GM18870 (cell line): ENCODE results near the gene PACS1.

Experiments
- ATAC-seq: cut with Tn5 transposase; IDR thresholded peaks from one replicate; pipeline ENCODE4 v1.9.1; 2021; ENCODE audit warnings: moderate library complexity; ENCODE audit not compliant: unreplicated experiment

PACS1 gene

DNA sequence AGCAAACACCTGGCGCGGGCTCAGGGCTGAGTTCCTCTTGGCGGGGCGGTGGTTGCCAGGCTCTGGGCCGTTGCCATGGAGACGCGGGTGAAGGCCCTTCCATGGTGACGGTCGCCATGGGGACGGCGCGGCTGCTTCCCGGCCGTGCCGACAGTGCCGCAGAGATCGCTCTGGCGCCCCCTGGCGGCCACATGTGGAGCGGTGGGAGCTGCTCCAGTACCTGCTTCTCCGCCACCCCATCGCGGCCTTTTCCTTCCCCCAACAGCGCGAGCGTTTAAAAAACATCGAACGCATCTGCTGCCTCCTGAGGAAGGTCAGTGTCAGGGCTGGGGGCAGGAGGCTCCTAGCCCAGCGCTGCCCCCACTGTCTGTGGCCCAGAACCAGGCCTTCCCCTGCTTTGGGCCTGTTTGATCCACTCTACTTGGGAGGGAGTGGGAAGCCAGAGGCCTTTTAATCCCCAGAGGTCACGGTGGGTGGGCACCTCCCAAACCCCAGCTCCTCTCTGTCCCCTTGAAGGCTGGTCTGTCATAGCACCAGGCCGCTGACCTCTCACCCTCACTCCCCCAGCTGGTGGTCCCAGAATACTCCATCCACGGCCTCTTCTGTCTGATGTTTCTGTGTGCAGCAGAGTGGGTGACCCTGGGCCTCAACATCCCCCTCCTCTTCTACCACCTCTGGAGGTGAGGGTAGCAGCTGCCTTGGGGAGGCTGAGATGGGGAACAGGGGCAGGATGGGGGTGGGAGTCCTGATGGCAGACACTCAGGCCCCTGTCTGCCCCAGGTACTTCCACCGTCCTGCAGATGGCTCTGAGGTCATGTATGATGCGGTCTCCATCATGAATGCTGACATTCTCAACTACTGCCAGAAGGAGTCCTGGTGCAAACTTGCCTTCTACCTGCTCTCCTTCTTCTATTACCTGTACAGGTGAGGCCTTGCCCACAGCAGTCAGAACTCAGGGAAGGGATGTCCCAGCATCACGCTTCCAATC lies 212.7 kb downstream of the PACS1 start:
- ATAC-seq: peak; percentile 67

DNA sequence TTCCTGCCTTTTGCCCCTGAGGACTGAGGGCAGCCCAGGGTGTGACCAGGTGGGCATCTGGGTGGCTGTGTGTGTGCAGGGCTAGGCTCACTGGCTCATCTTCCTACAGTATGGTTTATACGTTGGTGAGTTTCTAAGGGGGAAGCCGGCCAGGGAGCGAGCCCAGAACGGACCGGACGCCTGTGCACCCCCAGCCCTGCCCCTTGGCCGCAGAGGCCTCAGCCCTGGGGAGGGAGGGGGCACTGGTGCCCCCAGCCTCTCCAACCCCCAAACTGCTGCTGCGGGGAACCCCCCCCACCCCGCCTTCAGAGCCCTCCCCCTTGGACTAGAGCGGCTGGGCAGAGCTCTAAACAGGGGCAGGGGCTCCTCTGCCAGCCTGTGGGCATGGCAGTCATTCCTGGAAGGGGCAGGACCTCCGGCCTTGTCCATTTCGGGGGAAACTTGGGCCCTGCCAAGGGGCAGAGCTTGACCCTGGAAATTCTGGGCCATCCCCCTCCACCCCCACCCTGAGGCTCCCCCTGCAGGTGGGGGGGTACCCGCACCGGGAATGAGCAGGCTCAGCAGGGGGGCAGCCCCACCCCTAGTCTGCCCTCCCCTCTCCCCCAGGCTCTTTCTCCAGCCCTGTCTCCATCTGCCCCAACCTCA lies 213.5 kb downstream of the PACS1 start:
- no peak for ATAC-seq

DNA sequence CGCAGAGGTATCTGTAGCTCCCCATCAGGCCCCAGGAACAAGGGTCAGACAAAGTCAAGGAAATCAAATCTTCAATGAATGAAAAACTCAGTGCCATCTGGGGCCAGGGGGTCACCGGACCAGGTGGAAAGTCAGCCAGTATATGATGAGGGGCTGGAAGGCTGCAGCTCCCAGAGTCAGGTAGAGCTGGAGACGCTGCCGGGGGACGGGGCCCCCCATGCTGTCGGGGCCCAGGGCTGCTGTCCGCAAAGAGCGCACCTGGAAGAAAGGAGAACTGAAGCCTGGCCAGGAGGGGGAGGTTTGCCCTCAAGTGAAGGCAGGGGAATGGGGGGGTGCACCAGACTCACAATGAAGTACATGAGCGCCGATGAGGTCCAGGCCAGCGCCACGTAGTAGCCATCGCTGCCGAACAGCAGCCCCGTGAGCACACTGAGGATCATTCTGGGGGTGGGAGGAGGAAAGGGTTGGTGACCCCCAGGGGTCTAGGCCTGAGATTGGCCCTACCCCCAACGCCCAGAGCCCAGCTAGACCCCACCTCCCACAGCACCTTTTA lies 214.5 kb downstream of the PACS1 start:
- no peak for ATAC-seq

DNA sequence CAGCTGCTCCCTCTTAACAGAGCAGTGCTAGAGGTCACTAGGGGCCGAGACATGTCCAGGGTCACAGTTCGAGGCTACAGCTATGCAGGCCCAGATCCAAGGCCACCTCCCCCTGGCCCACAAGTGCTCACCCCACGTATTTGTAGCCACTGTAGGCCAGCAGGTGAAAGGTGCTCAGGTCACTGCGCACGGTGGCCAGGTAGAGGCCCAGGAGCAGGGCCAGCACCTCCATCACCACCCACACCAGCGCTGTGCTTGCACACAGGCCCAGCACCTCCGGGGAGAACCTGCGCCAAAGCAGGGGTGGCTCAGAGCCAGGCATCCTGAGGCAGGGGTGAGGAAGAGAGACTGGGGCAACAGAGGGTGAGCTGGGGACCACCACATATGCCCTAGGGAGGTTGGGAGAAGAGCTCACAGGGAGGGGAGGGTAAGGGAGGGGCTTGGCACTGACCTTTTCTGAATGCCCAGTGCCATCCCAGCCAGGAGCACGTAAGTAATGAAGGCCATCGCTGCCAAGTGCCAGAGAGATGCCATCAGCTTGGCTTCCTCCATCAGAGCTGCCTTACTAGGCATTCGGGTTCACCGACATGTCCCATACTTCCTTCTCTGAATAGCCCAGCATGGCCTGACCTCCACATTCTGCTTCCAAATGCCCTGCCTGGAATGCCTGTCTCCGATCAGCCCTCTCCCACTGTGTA lies 215.3 kb downstream of the PACS1 start:
- ATAC-seq: no peak

DNA sequence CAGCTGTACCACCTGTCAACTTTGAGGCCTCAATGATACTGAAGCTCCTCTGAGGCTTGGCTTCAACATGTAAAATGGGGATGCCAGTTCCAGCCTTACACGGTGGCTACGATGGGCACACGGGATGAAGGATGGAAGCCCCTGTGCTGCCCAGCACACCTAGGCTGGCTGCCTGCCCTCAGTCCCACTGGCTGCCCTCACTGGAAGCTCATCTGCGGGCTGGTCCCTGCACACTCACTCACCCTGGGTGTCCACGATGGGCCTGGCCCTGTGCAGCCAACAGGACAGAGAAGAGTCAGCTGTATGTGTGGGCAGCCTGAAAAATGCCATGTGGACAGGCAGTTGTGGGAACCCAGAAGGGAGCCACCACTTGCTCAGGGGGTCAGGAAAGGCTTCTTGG lies 216.6 kb downstream of the PACS1 start:
- ATAC-seq: no peak

DNA sequence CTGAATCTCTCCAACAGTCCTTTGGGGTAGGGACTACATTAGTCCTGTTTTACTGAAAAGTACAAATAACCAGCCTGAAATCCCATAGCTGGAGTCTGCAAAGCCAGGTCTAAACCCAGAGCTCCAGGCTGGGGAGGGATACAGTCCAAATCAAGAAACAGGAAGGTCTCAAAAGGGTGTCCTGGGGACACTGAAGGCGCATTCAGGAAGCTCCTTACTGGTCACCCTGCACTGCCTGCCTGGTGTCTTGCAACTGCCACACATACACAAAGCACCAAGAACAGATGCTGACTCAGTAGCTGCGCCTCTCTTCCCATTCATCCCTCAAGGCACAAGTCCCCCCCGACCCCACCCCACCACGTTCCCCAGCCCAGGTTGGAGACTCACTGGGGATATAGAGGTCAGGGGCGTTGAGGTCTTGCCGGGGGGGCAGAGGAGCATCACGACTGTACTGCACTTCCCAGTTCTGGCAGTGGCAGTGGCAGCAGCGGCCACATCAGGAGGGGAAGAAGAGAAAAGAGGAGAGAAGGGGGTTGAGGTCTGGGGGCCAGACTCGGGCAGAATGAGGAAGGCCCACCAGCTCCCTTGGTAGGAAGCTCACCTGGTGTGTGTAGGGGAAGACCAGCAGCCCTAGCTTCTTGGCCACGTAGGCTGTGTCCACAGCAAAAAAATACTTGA lies 217.3 kb downstream of the PACS1 start:
- no peak for ATAC-seq

DNA sequence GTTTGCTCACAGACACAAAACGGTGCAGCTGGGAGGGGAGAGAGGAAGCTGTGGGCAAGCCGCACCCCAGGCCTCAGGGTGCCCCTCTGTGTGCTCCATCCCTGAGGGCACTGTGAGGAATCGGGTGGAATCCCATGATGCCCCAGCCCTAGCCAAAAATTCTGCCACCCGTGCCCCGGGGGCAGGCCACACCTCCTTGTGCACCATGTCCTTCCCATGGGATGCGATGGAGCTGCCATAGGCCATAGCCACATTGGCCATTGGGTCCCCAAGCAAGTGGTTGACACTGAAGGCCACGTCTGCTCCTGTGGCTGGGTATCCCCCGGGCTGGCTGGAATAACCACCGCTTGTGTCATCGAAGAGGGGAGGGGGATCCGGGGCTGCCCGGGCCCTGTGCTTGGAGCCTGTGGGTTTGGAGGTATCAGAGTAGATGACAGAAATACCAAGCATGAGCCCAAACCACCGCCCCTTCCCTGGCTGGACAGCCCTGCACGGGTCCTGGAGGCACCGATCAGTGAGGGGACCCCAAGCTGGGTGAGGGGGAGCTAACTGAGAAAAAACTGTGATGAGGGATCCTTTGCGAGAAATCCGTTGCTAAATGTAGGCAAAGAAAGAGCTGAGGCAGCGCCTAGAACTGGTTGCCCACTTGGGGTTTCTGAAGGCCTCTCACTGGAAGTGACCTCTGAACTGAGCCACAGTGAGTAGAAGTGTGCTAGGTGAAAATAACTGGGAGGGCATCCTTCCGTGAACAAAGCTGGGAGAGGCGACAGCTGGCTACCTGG lies 218.0 kb downstream of the PACS1 start:
- ATAC-seq: no peak

DNA sequence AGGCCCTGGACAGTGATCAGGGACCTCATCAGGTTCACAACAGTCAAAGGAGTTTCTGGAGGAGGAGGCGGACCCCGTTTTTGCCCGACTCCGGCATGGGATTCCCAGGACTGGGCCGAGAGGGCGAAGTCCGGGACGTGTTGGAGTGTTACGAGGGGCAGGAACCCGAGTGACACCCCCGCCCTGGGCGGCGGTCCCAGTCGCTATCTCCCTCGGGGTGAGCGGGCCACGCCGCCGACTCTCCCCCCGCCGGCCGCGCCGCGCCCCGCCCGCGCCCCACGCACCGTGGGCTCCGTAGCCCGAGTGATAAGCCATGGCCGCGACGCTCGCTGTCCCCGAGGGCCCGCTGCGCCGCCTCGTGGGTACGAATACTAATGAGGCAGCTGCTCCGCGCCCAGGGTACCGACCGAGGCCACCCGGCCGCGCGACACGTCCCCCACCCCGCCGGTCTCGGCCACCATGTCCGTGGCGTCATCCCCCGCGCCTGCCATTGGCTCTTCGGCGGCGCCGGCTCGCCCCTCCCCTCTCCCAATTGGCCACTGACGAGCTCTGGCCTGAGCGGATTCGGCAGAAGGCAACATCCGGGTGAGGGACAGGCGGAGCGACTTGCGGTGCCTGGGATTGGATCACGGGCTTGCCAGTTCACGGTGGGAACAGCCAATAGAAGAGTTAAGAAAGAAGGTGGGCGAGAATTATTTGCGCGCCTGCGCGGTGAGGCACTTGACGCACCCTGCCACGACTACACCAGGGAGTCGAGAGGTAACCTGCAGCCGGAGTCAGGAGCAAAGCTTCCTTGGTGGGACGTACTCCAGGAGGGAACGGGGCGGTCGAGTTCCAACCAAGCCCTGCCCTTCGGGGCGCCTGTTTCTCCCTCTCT lies 218.8 kb downstream of the PACS1 start, which contains the start of gene YIF1A:
YIF1A (minus strand) TSS at position 473 of the 877 bp plus-strand sequence; CDS start at position 315, 158 bp downstream.
- peak; percentile 89 for ATAC-seq

DNA sequence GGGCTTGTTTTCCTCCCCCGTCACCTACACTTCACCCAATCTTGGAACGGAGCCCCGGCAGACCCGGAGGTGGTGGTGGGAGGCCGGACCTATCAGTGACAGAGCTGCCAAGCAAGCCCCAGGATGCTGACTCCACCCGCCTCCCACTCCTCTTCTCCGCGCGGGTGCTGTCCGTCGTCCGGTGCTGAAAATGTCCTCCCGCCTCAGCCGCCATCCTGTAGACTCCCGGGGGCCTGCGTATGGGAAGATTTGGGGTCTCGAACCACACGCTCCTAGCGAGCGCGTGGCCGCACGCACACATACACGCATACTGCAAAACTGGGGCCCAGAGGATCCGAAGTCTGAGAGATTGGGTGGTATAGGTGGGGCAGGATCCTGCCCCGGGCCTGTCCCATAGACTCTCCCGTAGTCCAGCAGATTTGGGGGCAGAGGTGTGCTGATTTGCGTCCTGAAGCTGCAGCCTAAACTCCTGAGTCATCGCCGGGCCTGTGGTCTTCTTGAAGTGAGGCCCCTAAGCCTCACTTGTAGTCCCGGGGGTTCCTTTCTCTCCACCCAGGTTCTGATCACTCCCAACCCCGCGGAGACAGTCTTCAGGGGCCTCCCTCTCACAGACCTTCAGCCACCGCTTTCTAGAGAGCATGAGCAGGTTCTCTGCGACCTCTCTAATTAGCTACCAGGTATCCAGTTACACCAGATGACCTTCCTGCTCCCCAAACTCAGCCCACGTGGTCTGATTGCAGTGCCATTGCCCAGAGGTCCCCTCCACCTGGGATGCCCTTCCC lies 219.7 kb downstream of the PACS1 start:
- ATAC-seq: peak; percentile 15

DNA sequence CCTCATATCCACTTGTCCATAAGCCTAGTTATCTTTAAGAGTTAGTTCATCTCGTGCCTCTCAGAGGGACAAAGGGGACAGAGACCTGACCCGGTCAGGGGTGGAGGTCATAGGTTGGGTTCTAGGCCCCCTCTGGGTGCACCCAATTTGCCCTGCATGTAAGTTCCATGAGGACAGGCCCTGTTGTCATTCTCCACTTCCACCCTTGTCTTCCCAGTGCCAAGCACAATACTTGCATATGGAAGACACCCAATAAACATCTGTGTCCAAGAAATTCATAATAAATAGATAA lies 220.2 kb downstream of the PACS1 start:
- ATAC-seq: no peak

DNA sequence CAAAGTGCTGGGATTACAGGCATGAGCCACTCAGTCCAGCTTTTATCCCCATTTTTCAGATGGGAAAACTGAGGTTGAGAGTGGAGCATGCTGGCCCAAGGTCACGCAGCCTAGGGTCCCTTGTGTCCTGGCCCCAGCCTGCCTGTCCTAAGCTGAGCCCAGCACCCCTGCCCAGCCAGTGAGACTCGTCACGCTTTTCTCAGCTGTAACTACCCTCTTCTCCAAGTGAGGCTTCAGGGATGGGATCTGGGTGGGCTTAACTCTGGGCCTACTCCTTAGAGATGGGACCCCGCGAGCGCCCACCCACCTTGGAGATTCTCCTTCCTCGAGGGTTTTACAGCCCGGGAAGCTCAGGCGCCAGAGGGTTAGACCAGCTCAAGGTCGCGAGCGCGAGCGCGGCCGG lies 221.2 kb downstream of the PACS1 start:
- no peak for ATAC-seq

DNA sequence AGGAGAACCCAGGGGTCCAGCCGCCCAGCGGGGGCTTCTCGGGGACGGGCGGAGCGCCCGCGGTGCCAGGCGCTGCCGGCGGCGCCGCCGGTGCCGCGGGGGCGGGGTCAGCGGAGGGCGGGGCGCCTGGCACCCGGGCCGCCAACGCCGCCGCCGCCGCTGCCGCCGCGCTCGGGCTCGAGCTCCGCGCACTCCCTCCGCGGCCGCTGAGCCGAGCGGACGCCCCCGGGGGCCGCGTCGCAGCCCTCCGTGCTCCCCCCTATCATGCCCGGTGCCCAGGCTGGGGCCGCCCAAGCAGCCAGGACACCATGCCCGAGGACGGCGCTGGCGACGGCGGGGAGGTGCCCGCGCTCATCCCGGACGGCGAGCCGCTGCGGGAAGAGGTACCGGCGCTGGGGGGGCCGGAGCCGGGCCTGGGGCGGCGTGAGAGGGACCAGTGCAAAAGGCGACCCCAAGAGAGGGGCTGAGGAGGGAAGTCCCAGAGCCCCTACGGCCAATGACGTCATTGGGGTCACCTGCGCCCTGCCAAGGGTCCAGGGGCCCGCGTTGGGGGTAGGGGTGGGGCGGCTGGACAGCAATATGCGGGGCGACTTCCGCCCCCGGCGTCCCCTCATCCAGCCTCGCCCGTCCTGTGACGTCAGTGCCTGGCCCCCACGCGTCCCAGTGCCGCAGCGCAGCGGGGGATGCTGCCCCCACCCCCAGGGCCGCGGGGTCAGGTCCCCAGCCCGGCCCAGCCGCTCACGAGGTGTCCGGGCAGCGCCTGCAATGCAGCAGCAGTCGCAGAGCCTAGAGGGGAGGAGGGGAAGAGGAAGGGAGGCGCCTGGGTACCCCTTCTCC lies 221.9 kb downstream of the PACS1 start, which contains the start of gene TMEM151A:
TMEM151A (plus strand) TSS at position 189 of the 837 bp plus-strand sequence; CDS start at position 309, 120 bp downstream.
- no peak for ATAC-seq

- ATAC-seq: no peak
These were observed 222.7 kb downstream of the PACS1 start for GRCh38 chr11:66292543-66293332.

DNA sequence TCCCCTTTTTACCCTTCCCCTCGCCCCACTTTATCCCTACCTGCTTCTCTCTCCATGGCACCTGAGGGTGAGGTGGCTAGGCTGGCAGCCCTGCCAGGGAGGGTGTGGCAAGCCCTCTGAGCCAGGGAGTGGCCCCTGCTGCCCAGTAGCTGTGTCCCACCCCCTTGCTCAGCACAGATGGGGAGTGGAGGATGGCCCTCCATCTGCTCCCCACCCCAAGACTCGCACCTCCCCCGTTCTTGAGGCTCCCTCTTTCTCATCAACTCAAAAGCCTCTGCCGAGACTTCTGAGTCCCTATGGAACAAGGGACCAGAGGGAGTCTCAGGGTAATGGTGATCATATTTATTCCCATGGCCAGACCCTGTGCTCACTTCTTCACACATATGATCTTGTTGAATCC lies 223.3 kb downstream of the PACS1 start:
- no peak for ATAC-seq

GRCh38 chr11:66293777-66294625 lies 223.9 kb downstream of the PACS1 start:
- ATAC-seq: no peak
